Stimulated activated CD4-positive, alpha-beta T cell treated with anti-CD3 and anti-CD28 coated beads, Interleukin-15, amount 100 ng/mL, for 48 hours (primary cell): ENCODE results near the gene SLC23A2.
"Not testable (repeated sequence)": the region's sequence is repeated elsewhere in the genome, so short reads cannot be mapped to it uniquely, and the experiment has no call there.

Source experiments
- DNase-seq, 2 donors: peaks; one replicate each; pipeline ENCODE4 v3.0.0-alpha.2; 2020; ENCODE audit warnings: low read depth in 2 of 2

The SLC23A2 gene

DNA sequence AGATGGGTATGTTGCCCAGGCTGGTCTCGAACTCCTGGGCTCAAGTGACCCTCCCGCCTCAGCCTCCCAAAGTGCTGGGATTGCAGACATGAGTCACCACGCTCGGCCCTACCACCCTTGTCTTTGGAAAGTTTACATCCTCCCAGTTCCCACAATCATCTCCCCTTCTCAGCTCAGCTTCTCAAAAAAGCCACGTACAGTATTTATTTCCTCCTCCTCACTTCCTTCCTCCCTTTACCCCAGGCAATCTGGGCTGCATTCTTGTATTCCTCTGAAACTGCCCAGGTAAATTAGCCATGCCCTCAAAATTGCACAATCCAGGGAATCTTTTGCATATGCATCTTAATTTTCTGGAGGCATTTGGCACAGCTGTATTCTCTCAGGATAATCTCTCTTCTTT is 7.4 kb upstream of the SLC23A2 start:
- no peak for DNase-seq

- no peak for DNase-seq
Observed at GRCh38 chr20:5005326-5005725, 4.0 kb upstream of the SLC23A2 start.

- not testable (repeated sequence) for DNase-seq
Observed at GRCh38 chr20:5004825-5005224, 3.5 kb upstream of the SLC23A2 start.

DNA sequence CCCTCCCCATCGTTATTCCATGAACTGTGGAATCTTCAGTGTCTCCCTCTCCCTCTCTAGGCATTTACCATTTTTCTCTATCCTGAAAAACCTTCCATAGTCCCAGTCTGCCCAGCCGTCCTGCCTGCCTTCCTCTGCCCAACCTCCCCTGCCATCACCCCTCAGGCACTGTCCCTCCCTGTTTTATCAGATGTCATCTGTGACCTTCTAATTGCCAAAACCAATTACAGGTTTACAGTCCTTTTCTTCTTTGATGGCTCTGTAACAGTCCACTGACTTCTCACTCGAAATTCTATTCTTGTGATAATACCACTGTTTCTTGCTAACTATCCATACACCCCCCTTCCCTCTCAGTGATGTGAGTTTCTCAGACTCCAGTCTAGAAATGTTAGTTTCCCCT is 2.3 kb upstream of the SLC23A2 start:
- no peak for DNase-seq

GRCh38 chr20:5002077-5002413 is 735 bp upstream of the SLC23A2 start:
- DNase-seq = no peak

DNA sequence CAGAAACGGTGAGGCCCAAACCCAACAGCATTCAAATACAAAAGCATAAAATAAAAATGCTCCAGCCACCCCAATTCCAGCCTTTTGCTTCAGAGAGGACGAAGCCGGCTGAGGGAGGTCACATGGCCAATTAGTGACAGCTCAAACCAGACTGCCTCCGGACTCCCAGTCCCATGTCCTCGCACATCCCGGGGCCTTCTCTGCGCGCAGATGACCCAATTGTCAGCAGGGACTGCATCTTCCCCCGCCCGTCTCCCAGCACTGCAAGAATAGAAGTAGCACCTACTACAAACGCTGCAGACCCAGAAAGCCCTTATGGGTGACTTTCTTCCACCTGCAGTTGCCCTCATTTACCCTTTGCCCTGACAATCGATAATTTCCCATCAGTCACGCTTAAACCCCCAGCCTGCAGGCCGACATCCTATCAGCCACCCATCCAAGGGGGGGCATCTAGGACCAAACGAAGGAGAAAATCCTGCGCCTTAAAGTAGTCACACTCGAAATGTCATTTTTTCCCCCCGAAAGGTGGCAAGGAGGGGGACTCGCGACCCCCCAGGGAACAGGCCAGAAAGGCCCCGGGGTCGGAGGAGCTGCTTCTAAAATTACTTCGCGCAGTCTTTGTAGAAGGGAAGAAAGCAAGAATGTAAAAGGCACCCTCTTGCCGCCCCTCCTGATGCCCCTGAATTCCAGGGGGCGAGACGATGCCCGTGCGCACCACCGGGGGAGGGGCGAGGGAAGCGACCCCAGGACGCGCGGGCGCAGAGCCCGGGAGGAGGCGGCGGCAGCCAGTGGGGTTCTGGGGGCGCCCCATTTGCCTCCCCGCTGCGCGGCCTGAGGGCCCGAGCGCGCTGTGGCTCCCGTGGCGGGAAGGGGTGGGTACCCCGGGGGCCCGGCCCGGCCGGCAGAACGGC is 792 bp downstream of the SLC23A2 start:
- DNase-seq = no peak

DNA sequence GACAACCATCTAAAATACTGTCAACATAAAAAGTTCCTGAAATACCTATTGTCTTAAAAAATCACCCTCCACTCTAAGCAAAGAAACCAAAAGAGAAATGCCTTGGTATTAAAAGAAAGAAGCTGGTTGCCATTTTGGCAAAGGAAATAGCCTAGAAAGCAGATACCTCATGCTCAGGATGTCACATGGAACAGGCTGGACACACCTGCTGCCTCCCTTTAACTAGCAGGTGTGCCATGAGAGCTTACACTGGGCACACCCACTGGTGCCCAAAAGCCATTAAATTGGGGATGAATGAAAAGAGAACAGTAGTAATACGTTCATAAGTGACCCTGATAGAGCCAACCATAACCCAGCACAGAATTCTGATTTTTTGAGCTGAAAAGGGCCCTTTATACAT is 1.5 kb downstream of the SLC23A2 start:
- DNase-seq = no peak

GRCh38 chr20:4998160-4998651 is 3.1 kb downstream of the SLC23A2 start:
- DNase-seq = no peak

DNA sequence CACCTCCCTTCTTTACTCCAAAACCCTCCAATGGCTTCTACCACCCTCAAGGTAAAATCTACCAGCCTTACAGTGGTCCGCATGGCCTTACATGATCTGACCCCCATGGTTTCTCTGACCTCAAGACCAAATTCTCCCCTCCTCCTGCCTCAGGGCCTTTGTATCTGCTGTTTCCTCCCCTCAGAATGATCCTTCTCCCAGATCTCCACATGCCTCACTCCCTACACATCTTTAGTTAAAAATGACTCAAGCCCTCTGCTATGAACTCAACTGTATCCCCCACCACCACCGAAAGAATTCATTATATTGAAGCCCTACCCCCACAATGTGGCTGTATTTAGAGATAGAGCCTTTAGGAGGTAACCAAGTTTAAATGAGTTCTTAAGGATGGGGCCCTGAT is 4.1 kb downstream of the SLC23A2 start:
- no peak for DNase-seq

- no peak for DNase-seq
Observed at GRCh38 chr20:4989570-4989969, 11.7 kb downstream of the SLC23A2 start.

- DNase-seq = no peak
Observed at GRCh38 chr20:4987130-4987529, 14.2 kb downstream of the SLC23A2 start.

DNA sequence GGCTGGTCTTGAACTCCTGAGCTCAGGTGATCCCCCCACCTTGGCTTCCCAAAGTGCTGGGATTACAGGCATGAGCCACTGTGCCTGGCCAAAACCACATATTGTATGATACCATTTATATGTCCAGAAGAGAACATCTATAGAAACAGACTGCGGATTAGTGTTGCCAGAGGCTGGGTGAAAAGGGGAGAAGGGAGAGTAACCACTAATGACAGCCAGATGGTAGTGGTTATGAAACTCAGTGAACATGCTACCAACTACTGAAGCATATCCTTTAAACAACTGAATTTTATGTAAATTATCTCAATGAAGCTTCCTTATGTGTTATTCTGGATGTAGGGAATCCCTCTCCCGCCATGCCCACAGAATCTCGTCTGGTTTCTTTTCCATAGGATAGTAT is 15.7 kb downstream of the SLC23A2 start:
- no peak for DNase-seq

DNA sequence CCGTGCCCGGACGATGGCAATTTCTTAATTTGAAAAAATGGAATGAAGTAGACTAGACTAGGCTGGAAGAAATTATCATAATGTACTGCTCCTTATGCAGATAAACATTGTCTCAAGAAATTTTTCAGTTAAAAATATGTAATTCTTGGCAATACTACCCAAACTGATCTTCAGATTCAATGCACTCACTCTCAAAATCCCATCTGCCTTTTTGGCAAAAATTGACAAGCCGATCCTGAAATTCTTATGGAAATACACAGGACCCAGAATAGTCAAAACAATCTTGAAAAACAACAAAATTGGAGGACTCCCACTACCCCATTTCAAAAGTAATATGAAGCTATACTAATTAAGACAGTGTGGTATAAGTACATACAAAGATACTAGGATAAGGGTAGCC is 19.0 kb downstream of the SLC23A2 start:
- no peak for DNase-seq

DNA sequence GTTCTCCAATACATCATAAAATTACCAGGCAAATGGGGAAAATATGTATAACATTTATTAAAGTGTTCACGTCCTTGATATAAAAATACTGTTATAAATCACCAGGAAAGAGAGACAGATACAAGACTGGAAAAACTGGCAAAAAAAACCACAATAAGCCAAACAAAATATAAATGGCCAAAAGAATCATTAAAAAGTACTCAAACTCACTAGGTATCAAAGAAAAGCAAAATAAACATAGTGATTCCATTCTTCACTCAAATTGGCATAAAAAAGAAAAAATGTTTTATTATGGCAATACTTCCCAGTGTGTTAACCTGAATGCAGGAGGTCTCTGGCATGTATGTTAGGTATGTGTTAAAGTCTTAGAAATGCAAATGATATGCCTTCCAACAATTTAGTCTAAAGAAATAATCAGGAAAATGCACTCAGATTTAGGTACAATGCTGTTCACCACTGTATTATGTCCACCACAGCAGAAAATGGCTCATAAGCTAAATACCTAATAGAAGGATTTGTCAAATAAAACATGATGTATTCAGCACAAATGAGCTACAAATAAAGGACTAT is 21.4 kb downstream of the SLC23A2 start:
- no peak for DNase-seq

DNA sequence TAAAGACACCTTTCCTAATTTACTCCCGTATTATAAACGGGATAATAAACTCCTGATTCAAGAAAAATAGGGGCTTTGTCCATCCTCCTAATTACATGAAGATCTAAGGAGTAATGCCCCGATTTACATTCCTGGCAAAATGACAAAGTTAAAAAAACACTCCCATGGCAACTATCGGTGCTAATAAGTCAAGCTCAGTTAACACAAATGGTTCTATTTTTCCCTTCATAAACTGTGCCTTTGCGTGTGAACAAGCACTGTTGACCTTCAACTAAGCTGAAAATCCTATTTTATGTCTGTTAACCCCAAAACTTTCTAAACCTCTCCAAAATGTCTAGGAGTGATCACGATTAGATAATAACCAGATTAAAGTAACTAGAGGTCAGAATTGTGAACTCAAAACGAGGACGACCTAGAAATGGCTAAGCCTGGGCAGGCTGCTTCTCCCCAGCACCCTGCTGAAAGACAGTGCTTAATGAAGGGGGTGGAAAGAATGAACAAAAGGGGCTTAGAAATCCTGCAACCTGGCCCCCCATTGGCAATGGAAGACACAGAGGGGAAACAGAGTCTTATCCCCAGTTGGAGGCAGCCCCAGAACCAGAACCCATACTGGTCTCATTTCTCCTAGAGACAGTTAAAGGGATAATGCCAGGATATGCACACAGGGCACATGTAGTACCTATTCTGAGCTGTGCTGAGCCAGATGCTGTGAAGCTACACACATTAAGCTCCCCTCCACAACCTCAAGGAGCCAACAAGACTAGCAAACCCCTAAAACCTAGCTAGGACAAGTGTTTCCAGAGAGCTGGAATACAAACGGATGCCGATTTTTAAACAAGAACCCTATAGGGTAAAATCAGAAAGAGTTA is 23.0 kb downstream of the SLC23A2 start:
- DNase-seq = no peak

GRCh38 chr20:4976014-4976413 is 25.3 kb downstream of the SLC23A2 start:
- not testable (repeated sequence) for DNase-seq

- DNase-seq = peak in 1 of 2 donors; percentile 25
Observed at GRCh38 chr20:4973330-4974097, 27.8 kb downstream of the SLC23A2 start.

DNA sequence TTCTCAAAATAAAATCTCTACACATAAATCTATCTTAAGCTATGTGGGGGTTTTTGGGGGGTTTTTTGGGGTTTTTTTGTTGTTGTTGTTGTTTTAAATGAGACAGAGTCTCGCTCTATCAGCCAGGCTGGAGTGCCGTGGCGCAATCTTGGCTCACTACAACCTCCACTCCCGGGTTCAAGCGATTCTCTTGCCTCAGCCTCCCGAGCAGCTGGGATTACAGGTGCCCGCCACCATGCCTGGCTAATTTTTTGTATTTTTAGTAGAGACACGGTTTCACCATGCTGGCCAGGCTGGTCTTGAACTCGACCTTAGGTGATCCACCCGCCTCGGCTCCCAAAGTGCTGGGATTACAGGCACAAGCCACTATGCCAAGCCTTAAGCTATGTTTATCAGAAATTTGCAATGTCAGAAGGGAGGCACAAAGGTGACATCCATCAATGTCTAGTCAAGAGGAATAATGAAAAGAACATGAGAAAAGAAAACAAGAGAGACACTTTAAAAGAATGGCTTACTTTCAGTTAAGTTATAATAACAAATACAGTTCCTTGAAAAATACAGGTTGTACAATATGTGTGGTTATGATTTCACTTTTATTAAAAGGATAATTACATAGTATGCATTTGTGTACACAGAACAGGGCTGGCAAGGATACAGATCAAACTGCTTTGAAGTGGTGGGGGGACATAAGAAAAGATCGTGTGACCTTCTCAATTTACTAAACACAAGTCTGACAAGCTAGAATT is 28.6 kb downstream of the SLC23A2 start:
- DNase-seq = no peak

DNA sequence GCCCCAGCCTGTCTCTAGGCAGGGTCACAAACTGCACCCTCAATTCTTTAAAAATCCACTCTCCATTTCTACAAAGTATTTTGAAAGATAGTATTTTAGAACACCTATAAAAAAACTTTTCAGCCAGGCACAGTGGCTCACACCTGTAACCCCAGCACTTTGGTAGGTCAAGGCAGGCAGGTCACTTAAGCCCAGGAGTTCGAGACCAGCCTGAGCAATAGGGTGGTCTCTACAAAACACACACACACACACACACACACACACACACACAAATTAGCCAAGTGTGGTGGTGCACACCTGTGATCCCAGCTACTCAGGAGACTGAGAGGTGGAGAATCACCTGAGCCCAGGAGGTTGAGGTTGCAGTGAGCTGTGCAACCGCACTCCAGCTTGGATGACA is 30.2 kb downstream of the SLC23A2 start:
- DNase-seq = no peak

DNA sequence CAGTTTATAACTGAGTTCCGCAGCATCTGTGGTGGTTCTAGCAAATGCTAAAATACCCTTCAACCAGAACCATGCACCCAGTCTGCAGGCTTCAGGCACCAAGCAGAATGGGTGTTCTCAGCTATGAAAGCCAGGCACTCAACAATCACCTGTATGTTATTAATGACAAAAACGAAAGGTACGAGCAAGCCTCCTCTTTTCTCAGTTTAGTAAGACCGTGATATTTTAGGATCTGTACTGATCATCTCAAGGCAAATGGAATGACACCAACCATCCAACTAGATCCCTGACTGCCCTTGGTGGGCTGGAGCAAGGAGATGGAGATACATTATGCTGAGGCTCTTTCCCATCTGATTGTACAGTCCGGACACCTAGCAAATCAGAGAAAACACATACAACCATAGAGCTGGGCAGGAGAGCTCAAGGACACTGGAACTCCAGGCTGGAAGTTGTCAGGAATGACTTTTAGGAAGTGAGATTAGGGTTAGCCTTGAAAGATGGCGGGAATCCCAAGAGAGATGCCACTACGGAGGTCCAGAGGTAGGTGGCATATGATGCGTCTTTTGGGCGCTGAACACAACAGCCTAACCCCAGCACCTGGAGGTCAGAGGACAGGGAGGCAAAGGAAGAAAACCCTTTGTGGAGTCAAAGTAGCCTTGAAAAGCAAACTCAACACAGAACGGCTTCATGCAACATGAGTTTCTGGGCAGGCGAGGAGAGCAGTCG is 33.4 kb downstream of the SLC23A2 start:
- no peak for DNase-seq
